ENCODE data around the gene DEXI.

Gene DEXI

GRCh38 chr16:10902999-10903398 is 39.3 kb downstream of the DEXI start:
- Histone ChIP-seq H3K36me3 (ENCODE audit: control insufficient read depth in 1 of 2, insufficient read depth in 2 of 2, low read length in 2 of 2) (no peaks in the 10 kb centered on the region), H3K14ac (ENCODE audit: low read length) (no peak overlapping the region), H2BK12ac (ENCODE audit: low read length) (no peak overlapping the region), H4K91ac (ENCODE audit: low read depth, low read length) (no peak overlapping the region), H3K27ac (ENCODE audit: low read depth, low read length) (no peak overlapping the region), H2BK5ac (ENCODE audit: low read depth, low read length, poor library complexity) (no peak overlapping the region), H3K27me3 (ENCODE audit: insufficient read depth, low read length) (no peaks in the 10 kb centered on the region), H3K4me3 (ENCODE audit: low read depth, low read length) (no peak overlapping the region), H3K4me2 (ENCODE audit: low read length) (no peak overlapping the region), H3K18ac (ENCODE audit: low read length) (no peak overlapping the region), H3K23ac (ENCODE audit: low read length) (no peak overlapping the region), H4K8ac (ENCODE audit: low read depth, low read length) (no peak overlapping the region), H3K9ac (ENCODE audit: low read length) (no peak overlapping the region), H3K4me1 (ENCODE audit: control insufficient read depth in 1 of 2, insufficient read depth in 2 of 2, low read length in 2 of 2) (no peaks in the 10 kb centered on the region), H3K4ac (ENCODE audit: low read depth, low read length) (no peak overlapping the region), H4K12ac (ENCODE audit: low read depth, low read length) (no peak overlapping the region), H3K9me3 (ENCODE audit: insufficient read depth, low read depth, low read length) (peaks cover 1% of the 10 kb centered on the region), H2AFZ (ENCODE audit: insufficient read depth, low read length, poor library complexity) (no peak overlapping the region), H3K79me1 (ENCODE audit: low read length) (no peaks in the 10 kb centered on the region), H2AK5ac (ENCODE audit: low read length) (no peak overlapping the region), H2BK120ac (ENCODE audit: insufficient read depth, low read length, poor library complexity) (no peak overlapping the region), H3K79me2 (ENCODE audit: control insufficient read depth, insufficient read depth, low read length, poor library complexity) (no peaks in the 10 kb centered on the region)
- DNase-seq, result no peak
- no CpG with 5 or more reads among the region's 1 CpG for WGBS (ENCODE audit: extremely low coverage, insufficient coverage, insufficient read length)

- Histone ChIP-seq H2AFZ (ENCODE audit: insufficient read depth, low read length, poor library complexity) (no peak overlapping the region), H3K9ac (ENCODE audit: low read length) (no peak overlapping the region), H3K23ac (ENCODE audit: low read length) (no peak overlapping the region), H2BK120ac (ENCODE audit: insufficient read depth, low read length, poor library complexity) (no peak overlapping the region), H3K9me3 (ENCODE audit: insufficient read depth, low read depth, low read length) (no peaks in the 10 kb centered on the region), H3K36me3 (ENCODE audit: control insufficient read depth in 1 of 2, insufficient read depth in 2 of 2, low read length in 2 of 2) (no peaks in the 10 kb centered on the region), H3K79me2 (ENCODE audit: control insufficient read depth, insufficient read depth, low read length, poor library complexity) (no peaks in the 10 kb centered on the region), H2BK5ac (ENCODE audit: low read depth, low read length, poor library complexity) (no peak overlapping the region), H4K91ac (ENCODE audit: low read depth, low read length) (no peak overlapping the region), H2AK5ac (ENCODE audit: low read length) (no peak overlapping the region), H3K18ac (ENCODE audit: low read length) (no peak overlapping the region), H3K4ac (ENCODE audit: low read depth, low read length) (no peak overlapping the region), H3K4me2 (ENCODE audit: low read length) (no peak overlapping the region), H3K4me3 (ENCODE audit: low read depth, low read length) (no peak overlapping the region), H3K27ac (ENCODE audit: low read depth, low read length) (no peak overlapping the region), H4K12ac (ENCODE audit: low read depth, low read length) (no peak overlapping the region), H4K8ac (ENCODE audit: low read depth, low read length) (no peak overlapping the region), H3K14ac (ENCODE audit: low read length) (no peak overlapping the region), H2BK12ac (ENCODE audit: low read length) (no peak overlapping the region), H3K79me1 (ENCODE audit: low read length) (no peaks in the 10 kb centered on the region), H3K4me1 (ENCODE audit: control insufficient read depth in 1 of 2, insufficient read depth in 2 of 2, low read length in 2 of 2) (no peaks in the 10 kb centered on the region), H3K27me3 (ENCODE audit: insufficient read depth, low read length) (no peaks in the 10 kb centered on the region)
- WGBS (ENCODE audit: extremely low coverage, insufficient coverage, insufficient read length), result no CpG with 5 or more reads among the region's 5 CpGs
- DNase-seq, result no peak
These were observed 45.1 kb downstream of the DEXI start for GRCh38 chr16:10897134-10897533.

GRCh38 chr16:10896723-10897122 is 45.5 kb downstream of the DEXI start:
- no peaks in the 10 kb centered on the region for H3K4me1 ChIP-seq (ENCODE audit: control insufficient read depth in 1 of 2, insufficient read depth in 2 of 2, low read length in 2 of 2)
- no peak overlapping the region for H3K4me3 ChIP-seq (ENCODE audit: low read depth, low read length)
- H4K12ac ChIP-seq (ENCODE audit: low read depth, low read length), result no peak overlapping the region
- no peak overlapping the region for H2AFZ ChIP-seq (ENCODE audit: insufficient read depth, low read length, poor library complexity)
- no peak overlapping the region for H4K91ac ChIP-seq (ENCODE audit: low read depth, low read length)
- DNase-seq, result no peak
- H3K9me3 ChIP-seq (ENCODE audit: insufficient read depth, low read depth, low read length), result no peaks in the 10 kb centered on the region
- no peak overlapping the region for H2BK12ac ChIP-seq (ENCODE audit: low read length)
- no peak overlapping the region for H3K18ac ChIP-seq (ENCODE audit: low read length)
- no peaks in the 10 kb centered on the region for H3K36me3 ChIP-seq (ENCODE audit: control insufficient read depth in 1 of 2, insufficient read depth in 2 of 2, low read length in 2 of 2)
- no peaks in the 10 kb centered on the region for H3K79me2 ChIP-seq (ENCODE audit: control insufficient read depth, insufficient read depth, low read length, poor library complexity)
- no CpG with 5 or more reads among the region's 2 CpGs for whole genome bisulfite sequencing (ENCODE audit: extremely low coverage, insufficient coverage, insufficient read length)
- no peak overlapping the region for H4K8ac ChIP-seq (ENCODE audit: low read depth, low read length)
- H3K4me2 ChIP-seq (ENCODE audit: low read length), result no peak overlapping the region
- H3K23ac ChIP-seq (ENCODE audit: low read length), result no peak overlapping the region
- H3K14ac ChIP-seq (ENCODE audit: low read length), result no peak overlapping the region
- H2BK120ac ChIP-seq (ENCODE audit: insufficient read depth, low read length, poor library complexity), result no peak overlapping the region
- H2AK5ac ChIP-seq (ENCODE audit: low read length), result no peak overlapping the region
- H3K9ac ChIP-seq (ENCODE audit: low read length), result no peak overlapping the region
- no peak overlapping the region for H3K27ac ChIP-seq (ENCODE audit: low read depth, low read length)
- H3K79me1 ChIP-seq (ENCODE audit: low read length), result no peaks in the 10 kb centered on the region
- H2BK5ac ChIP-seq (ENCODE audit: low read depth, low read length, poor library complexity), result no peak overlapping the region
- H3K4ac ChIP-seq (ENCODE audit: low read depth, low read length), result no peak overlapping the region
- H3K27me3 ChIP-seq (ENCODE audit: insufficient read depth, low read length), result no peaks in the 10 kb centered on the region

GRCh38 chr16:10896165-10896564 is 46.1 kb downstream of the DEXI start:
- no peaks in the 10 kb centered on the region for H3K79me1 ChIP-seq (ENCODE audit: low read length)
- no peak overlapping the region for H3K14ac ChIP-seq (ENCODE audit: low read length)
- H2AFZ ChIP-seq (ENCODE audit: insufficient read depth, low read length, poor library complexity), result no peak overlapping the region
- H4K91ac ChIP-seq (ENCODE audit: low read depth, low read length), result no peak overlapping the region
- no peak overlapping the region for H3K4me2 ChIP-seq (ENCODE audit: low read length)
- no peaks in the 10 kb centered on the region for H3K36me3 ChIP-seq (ENCODE audit: control insufficient read depth in 1 of 2, insufficient read depth in 2 of 2, low read length in 2 of 2)
- H3K4me3 ChIP-seq (ENCODE audit: low read depth, low read length), result no peak overlapping the region
- H3K27ac ChIP-seq (ENCODE audit: low read depth, low read length), result no peak overlapping the region
- H3K4ac ChIP-seq (ENCODE audit: low read depth, low read length), result no peak overlapping the region
- WGBS (ENCODE audit: extremely low coverage, insufficient coverage, insufficient read length), result no CpG with 5 or more reads among the region's 3 CpGs
- H3K18ac ChIP-seq (ENCODE audit: low read length), result no peak overlapping the region
- no peak overlapping the region for H2BK12ac ChIP-seq (ENCODE audit: low read length)
- H3K79me2 ChIP-seq (ENCODE audit: control insufficient read depth, insufficient read depth, low read length, poor library complexity), result no peaks in the 10 kb centered on the region
- no peak overlapping the region for H2AK5ac ChIP-seq (ENCODE audit: low read length)
- no peak overlapping the region for H3K9ac ChIP-seq (ENCODE audit: low read length)
- no peak overlapping the region for H2BK120ac ChIP-seq (ENCODE audit: insufficient read depth, low read length, poor library complexity)
- no peak overlapping the region for H3K23ac ChIP-seq (ENCODE audit: low read length)
- no peak overlapping the region for H2BK5ac ChIP-seq (ENCODE audit: low read depth, low read length, poor library complexity)
- no peak overlapping the region for H4K8ac ChIP-seq (ENCODE audit: low read depth, low read length)
- no peaks in the 10 kb centered on the region for H3K27me3 ChIP-seq (ENCODE audit: insufficient read depth, low read length)
- H3K4me1 ChIP-seq (ENCODE audit: control insufficient read depth in 1 of 2, insufficient read depth in 2 of 2, low read length in 2 of 2), result no peaks in the 10 kb centered on the region
- H3K9me3 ChIP-seq (ENCODE audit: insufficient read depth, low read depth, low read length), result no peaks in the 10 kb centered on the region
- H4K12ac ChIP-seq (ENCODE audit: low read depth, low read length), result no peak overlapping the region
- DNase-seq, result no peak

Measured in trophoblast cell (in vitro differentiated cells and primary cell).